GM23338 (cell line): ENCODE measurements around the gene KCNMA1. TPM values are rescaled to one million over a fixed set of nuclear protein-coding genes. Genes with fewer than 3 reads are reported as not detected.

ENCODE experiments used
- ATAC-seq: fragments of 200-7000 bp; cut with Tn5 transposase; 3 replicates; pipeline ENCODE4 v1.9.1; 2020
- DNase-seq: peaks from one replicate; pipeline ENCODE4 v3.0.0-alpha.2; 2015; ENCODE audit warnings: low spot score
- H2AFZ ChIP-seq: fragments of 200-600 bp; sonication (generic); 2 replicates; pipeline ENCODE4 v1.8.0; 2016; ENCODE audit warnings: antibody characterized with exemption, mild to moderate bottlenecking, moderate library complexity
- H3F3A ChIP-seq: fragments of 200-600 bp; sonication (generic); replicated peaks from 2 replicates; pipeline ENCODE4 v1.8.0; 2017; ENCODE audit warnings: antibody characterized with exemption, mixed run types, low read depth
- H3K27ac ChIP-seq: fragments of 200-600 bp; sonication (generic); 2 replicates; pipeline ENCODE4 v1.6.1; 2016; ENCODE audit warnings: low read depth
- H3K27me3 ChIP-seq: fragments of 200-600 bp; sonication (generic); 2 replicates; pipeline ENCODE4 v1.8.0; 2016; ENCODE audit warnings: mild to moderate bottlenecking, mixed run types, moderate library complexity; ENCODE audit not compliant: insufficient read depth
- H3K36me3 ChIP-seq: fragments of 200-600 bp; sonication (generic); 2 replicates; pipeline ENCODE4 v1.8.0; 2016; ENCODE audit warnings: mild to moderate bottlenecking; ENCODE audit not compliant: insufficient read depth
- H3K4me1 ChIP-seq: fragments of 200-600 bp; sonication (generic); 2 replicates; pipeline ENCODE4 v1.8.0; 2016; ENCODE audit warnings: mild to moderate bottlenecking, moderate library complexity; ENCODE audit not compliant: insufficient read depth
- H3K4me2 ChIP-seq: fragments of 200-600 bp; sonication (generic); 2 replicates; pipeline ENCODE4 v1.7.1; 2017; ENCODE audit warnings: mixed run types
- H3K4me3 ChIP-seq: fragments of 200-600 bp; sonication (generic); 2 replicates; pipeline ENCODE4 v1.6.1; 2016; ENCODE audit warnings: mixed run types
- H3K79me2 ChIP-seq: fragments of 200-600 bp; sonication (generic); replicated peaks from 2 replicates; pipeline ENCODE4 v1.8.0; 2017; ENCODE audit warnings: mild to moderate bottlenecking; ENCODE audit not compliant: insufficient read depth
- H3K9me2 ChIP-seq: fragments of 200-600 bp; sonication (generic); 2 replicates; pipeline ENCODE4 v1.8.0; 2017; ENCODE audit not compliant: insufficient read depth
- H4K20me1 ChIP-seq: fragments of 200-600 bp; sonication (generic); replicated peaks from 2 replicates; pipeline ENCODE4 v1.8.0; 2017; ENCODE audit warnings: mild to moderate bottlenecking; ENCODE audit not compliant: insufficient read depth
- H3K27ac Mint-ChIP-seq: 2 replicates; pipeline ENCODE4 v1.8.0; 2020; ENCODE audit warnings: inconsistent platforms, mild to moderate bottlenecking, moderate library complexity, mixed read lengths
- H3K27me3 Mint-ChIP-seq: 3 replicates; pipeline ENCODE4 v1.8.0; 2022; ENCODE audit warnings: low read depth, mild to moderate bottlenecking, moderate library complexity, mixed read lengths, inconsistent platforms; ENCODE audit not compliant: insufficient read depth, poor library complexity
- H3K36me3 Mint-ChIP-seq: 3 replicates; pipeline ENCODE4 v1.8.0; 2021; ENCODE audit warnings: low read depth, mild to moderate bottlenecking, inconsistent platforms, moderate library complexity, mixed read lengths
- H3K4me1 Mint-ChIP-seq: 3 replicates; pipeline ENCODE4 v1.8.0; 2020; ENCODE audit warnings: mild to moderate bottlenecking, inconsistent platforms, mixed read lengths
- H3K4me3 Mint-ChIP-seq: 3 replicates; pipeline ENCODE4 v1.8.0; 2021; ENCODE audit warnings: moderate library complexity, mild to moderate bottlenecking, inconsistent platforms, mixed read lengths
- H3K9me3 Mint-ChIP-seq: 3 replicates; pipeline ENCODE4 v1.8.0; 2020; ENCODE audit warnings: moderate library complexity, mild to moderate bottlenecking, inconsistent platforms, mixed read lengths
- EZH2phosphoT487 ChIP-seq: fragments of 200-600 bp; sonication (generic); IDR thresholded peaks from one replicate; pipeline ENCODE4 v1.8.1; 2018; ENCODE audit warnings: antibody characterized with exemption; ENCODE audit not compliant: unreplicated experiment
- NANOG ChIP-seq: IDR thresholded peaks from 2 replicates; pipeline ENCODE4 v1.6.1; 2016; ENCODE audit warnings: antibody characterized with exemption, borderline replicate concordance
- POLR2AphosphoS5 ChIP-seq: IDR thresholded peaks from 2 replicates; pipeline ENCODE4 v1.6.1; 2016; ENCODE audit warnings: antibody characterized with exemption, low read depth
- REST ChIP-seq: IDR thresholded peaks from one replicate; pipeline ENCODE4 v1.6.1; 2018; ENCODE audit warnings: antibody characterized with exemption; ENCODE audit not compliant: unreplicated experiment
- STAT1 ChIP-seq: IDR thresholded peaks from one replicate; pipeline ENCODE4 v1.6.1; 2016; ENCODE audit warnings: antibody characterized with exemption; ENCODE audit not compliant: unreplicated experiment
- ZNF114 ChIP-seq: fragments of 250-450 bp; sonication (Bioruptor Pico); IDR thresholded peaks from 2 replicates; pipeline ENCODE4 v1.5.0; 2020; ENCODE audit warnings: mild to moderate bottlenecking, moderate library complexity
- polyA plus RNA-seq: library from polyadenylated mRNA; unstranded; fragments of >200 nt; fragmentation: Nextera tagmentation; extraction: Ambion mirVana; gene quantifications from 2 replicates; pipeline ENCODE4 v1.2.1, GENCODE V29; 2016
- total RNA-seq: library from RNA; depleted of rRNA; stranded (reverse); fragments of >200 nt; shearing (Covaris generic); gene quantifications from 2 replicates; pipeline ENCODE4 v1.2.3, GENCODE V29; 2014
- TF ChIP-seq, protein P1 (sequence below), 2 experiments: fragments of 200-600 bp in 1 of 2; sonication (generic) in 1 of 2; conservative IDR thresholded peaks; 2 replicates each; pipeline versions ENCODE4 v1.5.1 to v1.6.1; 2016 to 2017; ENCODE audit warnings: antibody characterized with exemption in 2 of 2, low read depth in 2 of 2, mild to moderate bottlenecking in 2 of 2, moderate library complexity in 1 of 2

The KCNMA1 gene
- total and polyA plus RNA-seq, 2 experiments from 2014 or later = 8.2 to 9.0 TPM

DNA sequence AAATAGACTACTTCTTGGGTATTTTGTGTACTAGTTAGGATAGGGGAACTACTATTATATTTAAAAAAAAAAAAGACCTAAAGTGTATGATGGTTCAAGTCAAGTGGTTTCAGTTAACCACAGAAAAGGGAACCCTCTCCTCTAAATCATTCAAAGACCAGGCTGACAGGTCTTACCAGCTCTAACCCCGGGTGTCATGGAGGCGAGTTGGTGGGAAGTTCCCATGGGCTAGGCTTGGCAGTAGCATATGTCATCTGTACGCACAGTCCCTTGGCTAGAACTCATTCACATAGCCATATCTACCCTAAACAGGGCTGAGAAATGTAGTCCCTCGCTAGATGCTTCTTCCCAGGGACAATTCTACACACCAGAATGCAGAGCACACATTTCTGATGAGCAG, 37.7 kb upstream of the KCNMA1 start:
- no peaks in the 10 kb centered on the region; the same call in 2 of the 3 replicates for H3K9me3 Mint-ChIP-seq

More for the DNA sequence above, 37.7 kb upstream of the KCNMA1 start:
- H3K79me2 ChIP-seq = no peaks in the 10 kb centered on the region
- no peak overlapping the region for H3K4me3 Mint-ChIP-seq
- no peak overlapping the region for H3K4me2 ChIP-seq
- TF ChIP-seq EZH2phosphoT487 (no peak), ZNF114 (CRISPR knock-in tag) (no peak), POLR2AphosphoS5 (no peak), NANOG (no peak), REST (no peak), STAT1 (no peak)
- TF ChIP-seq, protein P1, sequence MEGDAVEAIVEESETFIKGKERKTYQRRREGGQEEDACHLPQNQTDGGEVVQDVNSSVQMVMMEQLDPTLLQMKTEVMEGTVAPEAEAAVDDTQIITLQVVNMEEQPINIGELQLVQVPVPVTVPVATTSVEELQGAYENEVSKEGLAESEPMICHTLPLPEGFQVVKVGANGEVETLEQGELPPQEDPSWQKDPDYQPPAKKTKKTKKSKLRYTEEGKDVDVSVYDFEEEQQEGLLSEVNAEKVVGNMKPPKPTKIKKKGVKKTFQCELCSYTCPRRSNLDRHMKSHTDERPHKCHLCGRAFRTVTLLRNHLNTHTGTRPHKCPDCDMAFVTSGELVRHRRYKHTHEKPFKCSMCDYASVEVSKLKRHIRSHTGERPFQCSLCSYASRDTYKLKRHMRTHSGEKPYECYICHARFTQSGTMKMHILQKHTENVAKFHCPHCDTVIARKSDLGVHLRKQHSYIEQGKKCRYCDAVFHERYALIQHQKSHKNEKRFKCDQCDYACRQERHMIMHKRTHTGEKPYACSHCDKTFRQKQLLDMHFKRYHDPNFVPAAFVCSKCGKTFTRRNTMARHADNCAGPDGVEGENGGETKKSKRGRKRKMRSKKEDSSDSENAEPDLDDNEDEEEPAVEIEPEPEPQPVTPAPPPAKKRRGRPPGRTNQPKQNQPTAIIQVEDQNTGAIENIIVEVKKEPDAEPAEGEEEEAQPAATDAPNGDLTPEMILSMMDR (conservative IDR thresholded peaks at IDR 0.05; ENCODE audit: low read depth in 2 of 2) = no peak
- no peaks in the 10 kb centered on the region; the same call in 1 of the 3 replicates for H3K4me1 Mint-ChIP-seq
- H4K20me1 ChIP-seq = no peaks in the 10 kb centered on the region
- no peaks in the 10 kb centered on the region for H3K36me3 ChIP-seq
- H3K27ac ChIP-seq = no peak overlapping the region
- no peak overlapping the region for H3K27ac Mint-ChIP-seq
- ATAC-seq (no peak), DNase-seq (no peak)
- H3K27me3 ChIP-seq = no peaks in the 10 kb centered on the region
- no peaks in the 10 kb centered on the region for H3F3A ChIP-seq
- H3K4me3 ChIP-seq = no peak overlapping the region
- H3K9me2 ChIP-seq = no peaks in the 10 kb centered on the region
- peaks cover 10% of the 10 kb centered on the region for H3K27me3 Mint-ChIP-seq
- H3K4me1 ChIP-seq = no peaks in the 10 kb centered on the region; the same call in 1 of the 2 replicates
- H2AFZ ChIP-seq = no peak overlapping the region
- H3K36me3 Mint-ChIP-seq = no peaks in the 10 kb centered on the region
